NCI-H69 (cell line): ENCODE results near the gene ASB4.

Source experiments
- DNase-seq: peaks from one replicate; lab custom pipeline; 2025; lab: John Stamatoyannopoulos, UW

The ASB4 gene

GRCh38 chr7:95526128-95526738 lies 40.5 kb downstream of the ASB4 start:
- no peak for DNase-seq

DNA sequence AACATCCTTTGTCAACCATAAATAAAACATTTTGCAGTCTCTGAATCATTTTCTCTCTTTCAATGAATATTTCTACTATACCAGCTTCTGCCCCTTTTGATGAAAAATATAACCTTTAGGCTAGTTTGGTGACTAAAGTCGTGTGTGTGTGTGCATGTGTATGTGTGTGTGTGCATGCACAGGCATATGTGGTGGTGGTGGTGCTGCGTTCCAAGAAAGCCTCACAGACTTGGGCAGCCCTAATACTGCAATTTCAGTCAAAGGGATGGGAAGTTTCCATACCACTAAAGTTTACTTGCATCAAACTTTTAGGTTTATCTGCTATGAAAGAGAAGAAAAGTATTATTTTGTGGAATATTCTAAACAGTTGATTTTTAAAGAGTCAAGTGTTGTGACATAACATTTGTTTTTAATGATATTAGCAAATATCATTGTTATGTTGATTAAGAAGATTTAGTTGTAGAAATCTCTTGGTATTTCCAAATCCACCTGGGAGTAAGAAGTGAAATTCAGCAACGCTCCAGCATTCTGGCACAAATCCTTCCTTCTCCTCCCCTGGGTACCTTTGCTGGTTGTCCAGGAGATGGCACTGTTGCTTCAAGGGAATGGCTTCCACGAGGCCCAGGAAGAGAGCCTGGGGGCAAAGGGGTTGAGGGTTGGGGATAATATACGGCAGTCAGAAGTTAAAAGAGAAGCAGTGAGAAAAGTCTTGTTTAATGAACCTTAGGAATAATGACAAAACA lies 41.5 kb downstream of the ASB4 start:
- peak; percentile 82 for DNase-seq

GRCh38 chr7:95527776-95528250 lies 42.1 kb downstream of the ASB4 start:
- no peak for DNase-seq

DNA sequence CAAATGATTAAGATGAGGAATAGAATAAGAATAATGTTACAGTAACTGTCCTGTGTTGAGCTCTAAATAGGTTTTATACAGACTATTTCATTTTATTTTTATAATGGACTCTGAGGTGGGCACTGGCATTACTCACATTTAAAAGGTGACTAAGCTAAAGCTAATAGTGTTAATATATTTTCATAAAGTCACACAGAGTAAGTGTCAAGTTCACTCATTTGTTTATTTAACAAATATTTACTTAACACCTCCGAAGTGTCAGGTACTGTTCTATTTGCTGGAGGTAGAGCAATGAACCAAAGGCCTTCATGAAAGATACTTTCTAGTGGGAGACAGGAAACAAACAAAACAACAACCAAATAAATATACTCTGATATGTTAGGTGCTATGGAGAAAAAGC lies 44.0 kb downstream of the ASB4 start:
- peak; percentile 30 for DNase-seq

DNA sequence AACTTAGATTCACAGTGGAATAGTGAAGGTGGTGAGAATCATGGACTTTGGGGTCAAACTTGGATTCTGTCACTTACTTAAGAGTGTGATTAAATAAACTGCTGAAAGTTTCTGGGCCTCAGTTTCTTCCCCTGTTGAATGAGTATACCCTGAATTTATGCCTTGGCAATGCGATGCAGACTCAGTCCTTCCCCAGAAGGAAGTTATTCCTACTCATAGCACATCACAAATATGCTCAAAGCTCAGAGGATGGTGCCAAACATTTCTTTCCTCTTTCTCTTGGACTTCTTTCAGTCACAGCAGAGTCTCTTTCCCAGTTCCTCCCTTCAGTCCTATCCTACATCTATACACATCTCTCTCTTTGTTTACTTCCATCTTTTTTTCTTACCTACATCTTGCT lies 45.1 kb downstream of the ASB4 start:
- DNase-seq: no peak

DNA sequence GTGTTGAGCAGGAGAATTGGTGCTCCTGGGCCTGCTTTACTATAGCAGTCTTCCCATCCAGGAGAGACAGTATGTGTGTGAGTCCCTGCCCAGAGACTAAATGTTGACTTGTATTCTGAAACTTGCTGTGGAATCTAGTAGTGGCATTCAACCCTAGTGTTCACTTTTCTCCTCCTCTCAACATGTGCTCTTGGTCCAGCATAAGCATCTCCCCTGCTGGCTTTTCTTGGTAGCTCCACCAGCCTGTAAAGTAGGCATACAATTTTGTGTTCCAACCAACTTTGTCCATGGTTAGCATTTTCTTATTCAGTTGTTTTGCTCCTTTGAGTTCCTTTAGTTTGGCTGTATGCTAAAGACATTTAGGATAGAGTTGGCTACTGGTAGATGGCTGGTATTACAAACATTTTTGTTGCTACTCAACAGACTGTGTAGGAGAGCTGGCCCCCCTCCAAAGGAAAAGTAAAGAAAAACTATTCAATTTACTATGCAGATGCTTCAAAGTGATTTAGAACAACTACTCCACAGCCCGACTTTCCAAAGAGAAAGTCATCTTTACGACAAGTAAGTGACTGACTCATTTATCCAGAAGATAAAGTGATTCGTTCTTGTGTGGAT lies 46.0 kb downstream of the ASB4 start:
- DNase-seq: no peak

DNA sequence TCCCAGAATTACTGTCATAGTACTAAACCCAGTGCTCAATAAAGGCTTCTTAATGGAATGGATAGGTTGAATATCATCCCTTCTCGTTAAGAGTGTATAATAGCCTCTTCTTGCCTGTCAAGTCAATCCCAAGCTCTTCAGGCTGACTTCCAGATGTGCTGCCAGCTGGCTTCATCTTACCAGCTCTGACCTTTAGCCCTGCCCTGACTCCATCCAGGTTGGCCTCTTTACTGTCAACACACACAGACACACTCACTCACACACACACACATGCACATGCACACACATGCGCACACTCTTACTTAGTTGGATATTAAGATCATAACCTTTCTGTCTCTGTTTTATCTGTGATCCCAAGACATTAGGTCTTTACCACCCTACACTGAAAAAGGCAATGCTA lies 49.1 kb downstream of the ASB4 start:
- DNase-seq: peak; percentile 11

- no peak for DNase-seq
Observed at GRCh38 chr7:95535662-95536061, 49.9 kb downstream of the ASB4 start.

DNA sequence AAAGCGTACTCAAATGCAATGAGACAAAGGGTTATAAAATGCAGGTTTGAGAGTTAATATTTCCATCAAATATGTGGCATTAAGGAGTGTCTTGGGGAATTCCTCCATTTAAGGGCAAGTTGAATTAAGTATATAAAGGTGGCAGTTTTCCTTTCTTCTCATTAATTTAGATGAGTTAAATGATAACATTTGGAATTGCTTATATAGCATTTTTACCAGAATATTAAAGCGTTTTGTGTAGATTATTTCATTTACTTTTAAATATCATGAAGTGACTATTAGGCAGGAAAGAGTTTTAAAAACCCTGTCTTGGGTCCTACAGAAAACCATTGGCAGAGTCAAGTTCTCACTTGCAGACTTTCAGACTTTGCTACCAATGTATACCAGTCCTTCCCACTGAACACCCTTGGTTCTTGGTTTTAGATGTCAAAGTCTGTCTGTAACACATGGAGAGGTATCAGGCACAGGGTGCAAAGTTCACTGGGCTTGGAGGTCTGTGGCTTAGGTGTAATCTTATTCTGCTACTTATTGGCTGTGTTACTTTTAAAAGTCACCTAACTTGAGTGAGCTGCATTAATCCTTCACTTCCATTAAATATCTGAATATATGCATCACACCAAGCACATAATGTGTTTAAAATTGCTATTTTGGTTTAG lies 51.0 kb downstream of the ASB4 start:
- DNase-seq: no peak

GRCh38 chr7:95537468-95537867 lies 51.7 kb downstream of the ASB4 start:
- DNase-seq: no peak

DNA sequence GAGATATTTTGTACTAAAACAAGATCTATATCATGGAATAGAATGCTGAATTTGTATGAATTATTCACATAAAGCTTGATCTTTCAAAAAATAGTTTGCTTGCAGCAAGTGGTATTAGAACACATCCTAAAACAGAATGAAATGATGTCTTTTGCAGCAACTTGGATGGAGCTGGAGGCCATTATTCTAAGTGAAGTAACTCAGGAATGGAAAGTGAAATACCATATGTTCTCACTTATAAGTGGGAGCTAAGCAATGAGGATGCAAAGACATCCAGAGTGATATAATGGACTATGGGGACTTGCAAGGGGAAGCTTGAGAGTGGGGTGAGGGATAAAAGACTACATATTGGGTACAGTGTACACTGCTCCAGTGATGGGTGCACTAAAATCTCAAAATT lies 53.7 kb downstream of the ASB4 start:
- no peak for DNase-seq

DNA sequence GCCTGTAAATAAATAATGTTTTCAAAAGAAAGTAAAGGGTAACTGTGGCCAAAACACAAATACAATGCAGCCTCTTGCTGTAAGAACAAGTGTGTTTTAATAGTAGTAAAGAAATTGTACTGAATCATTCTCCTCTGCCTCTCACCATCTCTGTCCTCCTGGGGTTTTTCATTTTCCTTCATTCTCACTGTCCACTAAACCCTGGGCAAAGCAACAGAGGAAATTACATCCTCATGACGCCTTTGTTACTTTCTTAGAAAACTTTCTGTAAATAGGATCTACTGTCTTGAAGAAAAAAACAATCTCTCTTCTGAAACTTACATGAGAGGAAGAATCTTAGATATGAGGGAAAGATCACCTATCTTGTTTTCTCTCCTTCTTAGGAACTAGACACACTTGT lies 54.6 kb downstream of the ASB4 start:
- no peak for DNase-seq

GRCh38 chr7:95543312-95543711 lies 57.6 kb downstream of the ASB4 start:
- DNase-seq: no peak

DNA sequence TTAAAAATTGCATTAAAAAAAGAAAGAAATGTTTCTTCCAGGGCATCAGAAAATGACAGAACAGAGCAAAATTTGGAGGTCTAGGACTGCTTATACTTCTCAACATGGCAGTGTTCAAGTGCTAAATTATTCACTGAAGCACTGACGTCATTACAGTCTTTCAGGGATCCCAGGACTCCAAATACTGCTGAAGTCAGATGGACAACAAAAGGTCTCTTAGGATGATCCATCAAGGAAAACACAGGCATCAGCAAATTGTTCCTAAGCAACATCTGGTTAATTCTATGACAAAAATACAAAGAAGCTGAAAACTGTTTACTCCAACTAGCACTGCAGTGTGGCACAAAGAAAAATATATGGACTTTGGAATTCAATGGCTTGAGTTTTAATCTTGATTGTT lies 58.4 kb downstream of the ASB4 start:
- no peak for DNase-seq

GRCh38 chr7:95545007-95545615 lies 59.4 kb downstream of the ASB4 start:
- peak; percentile 43 for DNase-seq

DNA sequence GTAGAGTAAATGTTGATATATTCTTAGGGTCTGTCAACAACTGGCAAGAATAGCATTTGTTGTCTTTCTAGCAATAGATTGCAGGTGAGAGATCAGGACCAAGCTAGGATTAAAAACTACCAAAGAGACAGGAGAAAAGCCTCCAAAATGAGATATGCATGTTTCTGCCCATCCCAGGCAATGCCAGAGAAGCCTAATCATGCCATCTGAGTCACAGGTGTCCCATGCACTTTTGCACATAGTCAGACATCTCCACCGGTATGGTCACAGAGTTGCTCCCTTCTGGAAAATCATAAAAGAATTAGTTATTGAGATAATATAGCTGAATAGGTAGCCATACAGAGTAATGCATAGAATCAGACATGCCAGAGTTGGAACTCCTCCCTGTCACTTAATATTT lies 59.9 kb downstream of the ASB4 start:
- no peak for DNase-seq

GRCh38 chr7:95546647-95547046 lies 60.9 kb downstream of the ASB4 start:
- no peak for DNase-seq

- DNase-seq: no peak
Observed at GRCh38 chr7:95547361-95548348, 61.9 kb downstream of the ASB4 start.

GRCh38 chr7:95549818-95550529 lies 64.2 kb downstream of the ASB4 start:
- peak; percentile 90 for DNase-seq

GRCh38 chr7:95550546-95550945 lies 64.8 kb downstream of the ASB4 start:
- DNase-seq: no peak
